ENCODE measurements around the gene FOXM1. TPM values are rescaled to one million over a fixed set of nuclear protein-coding genes. Genes with fewer than 3 reads are reported as not detected.

The FOXM1 gene
- total RNA-seq, 1 experiment from 2014 or later: 118 TPM

DNA sequence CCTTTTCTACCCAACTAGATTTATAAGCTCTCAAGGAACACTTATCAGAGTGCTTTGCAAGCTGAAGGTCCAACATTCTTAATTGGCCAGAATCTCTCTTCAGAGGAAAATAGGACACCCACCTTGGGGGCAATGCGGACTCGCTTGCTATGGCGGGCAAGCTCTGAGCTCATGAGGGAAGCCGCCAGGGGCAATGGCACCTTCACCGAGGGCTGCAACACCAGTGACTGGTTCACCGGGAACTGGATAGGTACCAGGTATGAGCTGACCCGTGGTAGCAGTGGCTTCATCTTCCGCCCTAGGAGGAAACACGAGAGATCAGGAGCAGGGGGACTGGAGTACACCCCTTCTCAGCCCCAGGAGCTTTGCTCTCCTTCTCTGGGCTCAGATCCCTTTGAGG, 12.8 kb downstream of the FOXM1 start:
- Mint-ChIP-seq H3K27me3 (ENCODE audit: low read depth) (no peaks in the 10 kb centered on the region), H3K9me3 (no peaks in the 10 kb centered on the region), H3K27ac (no peak overlapping the region), H3K36me3 (peaks cover 83% of the 10 kb centered on the region), H3K4me1 (no peaks in the 10 kb centered on the region), H3K4me3 (no peak overlapping the region)
- DNase-seq (ENCODE audit: low spot score): no peak
- ChIA-PET POLR2A (interaction anchor here (0.6 kb wide), 1 partner anchor 45 kb away, joined by 4 read pairs; no protein-coding TSS in a partner anchor), CTCF (interaction anchor here (1.6 kb wide), 1 partner anchor 10 kb away, joined by 10 read pairs; no protein-coding TSS in a partner anchor)
- TF ChIP-seq OVOL2 (CRISPR knock-in tag; IDR thresholded peaks at IDR 0.05; ENCODE audit: borderline replicate concordance) (no peak), ZNF138 (CRISPR knock-in tag; conservative IDR thresholded peaks at IDR 0.05) (no peak), SOX15 (CRISPR knock-in tag; IDR thresholded peaks at IDR 0.05) (no peak), MYBL2 (CRISPR knock-in tag; IDR thresholded peaks at IDR 0.05) (no peak), NR2C2 (CRISPR knock-in tag; IDR thresholded peaks at IDR 0.05) (no peak), ZBTB21 (CRISPR knock-in tag; IDR thresholded peaks at IDR 0.05; ENCODE audit: borderline replicate concordance) (no peak), ZNF121 (CRISPR knock-in tag; IDR thresholded peaks at IDR 0.05) (no peak), NR1H2 (CRISPR knock-in tag; IDR thresholded peaks at IDR 0.05) (no peak), FOXJ3 (CRISPR knock-in tag; IDR thresholded peaks at IDR 0.05; ENCODE audit: borderline replicate concordance) (no peak)
- TF ChIP-seq, protein P1, sequence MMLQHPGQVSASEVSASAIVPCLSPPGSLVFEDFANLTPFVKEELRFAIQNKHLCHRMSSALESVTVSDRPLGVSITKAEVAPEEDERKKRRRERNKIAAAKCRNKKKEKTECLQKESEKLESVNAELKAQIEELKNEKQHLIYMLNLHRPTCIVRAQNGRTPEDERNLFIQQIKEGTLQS (CRISPR knock-in tag; conservative IDR thresholded peaks at IDR 0.05): no peak
- TF ChIP-seq, protein P2, sequence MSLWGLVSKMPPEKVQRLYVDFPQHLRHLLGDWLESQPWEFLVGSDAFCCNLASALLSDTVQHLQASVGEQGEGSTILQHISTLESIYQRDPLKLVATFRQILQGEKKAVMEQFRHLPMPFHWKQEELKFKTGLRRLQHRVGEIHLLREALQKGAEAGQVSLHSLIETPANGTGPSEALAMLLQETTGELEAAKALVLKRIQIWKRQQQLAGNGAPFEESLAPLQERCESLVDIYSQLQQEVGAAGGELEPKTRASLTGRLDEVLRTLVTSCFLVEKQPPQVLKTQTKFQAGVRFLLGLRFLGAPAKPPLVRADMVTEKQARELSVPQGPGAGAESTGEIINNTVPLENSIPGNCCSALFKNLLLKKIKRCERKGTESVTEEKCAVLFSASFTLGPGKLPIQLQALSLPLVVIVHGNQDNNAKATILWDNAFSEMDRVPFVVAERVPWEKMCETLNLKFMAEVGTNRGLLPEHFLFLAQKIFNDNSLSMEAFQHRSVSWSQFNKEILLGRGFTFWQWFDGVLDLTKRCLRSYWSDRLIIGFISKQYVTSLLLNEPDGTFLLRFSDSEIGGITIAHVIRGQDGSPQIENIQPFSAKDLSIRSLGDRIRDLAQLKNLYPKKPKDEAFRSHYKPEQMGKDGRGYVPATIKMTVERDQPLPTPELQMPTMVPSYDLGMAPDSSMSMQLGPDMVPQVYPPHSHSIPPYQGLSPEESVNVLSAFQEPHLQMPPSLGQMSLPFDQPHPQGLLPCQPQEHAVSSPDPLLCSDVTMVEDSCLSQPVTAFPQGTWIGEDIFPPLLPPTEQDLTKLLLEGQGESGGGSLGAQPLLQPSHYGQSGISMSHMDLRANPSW (CRISPR knock-in tag; conservative IDR thresholded peaks at IDR 0.05; ENCODE audit: low read depth): no peak
- TF ChIP-seq, protein P3, sequence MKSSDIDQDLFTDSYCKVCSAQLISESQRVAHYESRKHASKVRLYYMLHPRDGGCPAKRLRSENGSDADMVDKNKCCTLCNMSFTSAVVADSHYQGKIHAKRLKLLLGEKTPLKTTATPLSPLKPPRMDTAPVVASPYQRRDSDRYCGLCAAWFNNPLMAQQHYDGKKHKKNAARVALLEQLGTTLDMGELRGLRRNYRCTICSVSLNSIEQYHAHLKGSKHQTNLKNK (CRISPR knock-in tag; IDR thresholded peaks at IDR 0.05): no peak
- TF ChIP-seq, protein P4, sequence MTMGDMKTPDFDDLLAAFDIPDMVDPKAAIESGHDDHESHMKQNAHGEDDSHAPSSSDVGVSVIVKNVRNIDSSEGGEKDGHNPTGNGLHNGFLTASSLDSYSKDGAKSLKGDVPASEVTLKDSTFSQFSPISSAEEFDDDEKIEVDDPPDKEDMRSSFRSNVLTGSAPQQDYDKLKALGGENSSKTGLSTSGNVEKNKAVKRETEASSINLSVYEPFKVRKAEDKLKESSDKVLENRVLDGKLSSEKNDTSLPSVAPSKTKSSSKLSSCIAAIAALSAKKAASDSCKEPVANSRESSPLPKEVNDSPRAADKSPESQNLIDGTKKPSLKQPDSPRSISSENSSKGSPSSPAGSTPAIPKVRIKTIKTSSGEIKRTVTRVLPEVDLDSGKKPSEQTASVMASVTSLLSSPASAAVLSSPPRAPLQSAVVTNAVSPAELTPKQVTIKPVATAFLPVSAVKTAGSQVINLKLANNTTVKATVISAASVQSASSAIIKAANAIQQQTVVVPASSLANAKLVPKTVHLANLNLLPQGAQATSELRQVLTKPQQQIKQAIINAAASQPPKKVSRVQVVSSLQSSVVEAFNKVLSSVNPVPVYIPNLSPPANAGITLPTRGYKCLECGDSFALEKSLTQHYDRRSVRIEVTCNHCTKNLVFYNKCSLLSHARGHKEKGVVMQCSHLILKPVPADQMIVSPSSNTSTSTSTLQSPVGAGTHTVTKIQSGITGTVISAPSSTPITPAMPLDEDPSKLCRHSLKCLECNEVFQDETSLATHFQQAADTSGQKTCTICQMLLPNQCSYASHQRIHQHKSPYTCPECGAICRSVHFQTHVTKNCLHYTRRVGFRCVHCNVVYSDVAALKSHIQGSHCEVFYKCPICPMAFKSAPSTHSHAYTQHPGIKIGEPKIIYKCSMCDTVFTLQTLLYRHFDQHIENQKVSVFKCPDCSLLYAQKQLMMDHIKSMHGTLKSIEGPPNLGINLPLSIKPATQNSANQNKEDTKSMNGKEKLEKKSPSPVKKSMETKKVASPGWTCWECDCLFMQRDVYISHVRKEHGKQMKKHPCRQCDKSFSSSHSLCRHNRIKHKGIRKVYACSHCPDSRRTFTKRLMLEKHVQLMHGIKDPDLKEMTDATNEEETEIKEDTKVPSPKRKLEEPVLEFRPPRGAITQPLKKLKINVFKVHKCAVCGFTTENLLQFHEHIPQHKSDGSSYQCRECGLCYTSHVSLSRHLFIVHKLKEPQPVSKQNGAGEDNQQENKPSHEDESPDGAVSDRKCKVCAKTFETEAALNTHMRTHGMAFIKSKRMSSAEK (CRISPR knock-in tag; IDR thresholded peaks at IDR 0.05; ENCODE audit: borderline replicate concordance): no peak
- TF ChIP-seq, protein P5, sequence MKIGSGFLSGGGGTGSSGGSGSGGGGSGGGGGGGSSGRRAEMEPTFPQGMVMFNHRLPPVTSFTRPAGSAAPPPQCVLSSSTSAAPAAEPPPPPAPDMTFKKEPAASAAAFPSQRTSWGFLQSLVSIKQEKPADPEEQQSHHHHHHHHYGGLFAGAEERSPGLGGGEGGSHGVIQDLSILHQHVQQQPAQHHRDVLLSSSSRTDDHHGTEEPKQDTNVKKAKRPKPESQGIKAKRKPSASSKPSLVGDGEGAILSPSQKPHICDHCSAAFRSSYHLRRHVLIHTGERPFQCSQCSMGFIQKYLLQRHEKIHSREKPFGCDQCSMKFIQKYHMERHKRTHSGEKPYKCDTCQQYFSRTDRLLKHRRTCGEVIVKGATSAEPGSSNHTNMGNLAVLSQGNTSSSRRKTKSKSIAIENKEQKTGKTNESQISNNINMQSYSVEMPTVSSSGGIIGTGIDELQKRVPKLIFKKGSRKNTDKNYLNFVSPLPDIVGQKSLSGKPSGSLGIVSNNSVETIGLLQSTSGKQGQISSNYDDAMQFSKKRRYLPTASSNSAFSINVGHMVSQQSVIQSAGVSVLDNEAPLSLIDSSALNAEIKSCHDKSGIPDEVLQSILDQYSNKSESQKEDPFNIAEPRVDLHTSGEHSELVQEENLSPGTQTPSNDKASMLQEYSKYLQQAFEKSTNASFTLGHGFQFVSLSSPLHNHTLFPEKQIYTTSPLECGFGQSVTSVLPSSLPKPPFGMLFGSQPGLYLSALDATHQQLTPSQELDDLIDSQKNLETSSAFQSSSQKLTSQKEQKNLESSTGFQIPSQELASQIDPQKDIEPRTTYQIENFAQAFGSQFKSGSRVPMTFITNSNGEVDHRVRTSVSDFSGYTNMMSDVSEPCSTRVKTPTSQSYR (CRISPR knock-in tag; IDR thresholded peaks at IDR 0.05): no peak
- TF ChIP-seq, protein P6, sequence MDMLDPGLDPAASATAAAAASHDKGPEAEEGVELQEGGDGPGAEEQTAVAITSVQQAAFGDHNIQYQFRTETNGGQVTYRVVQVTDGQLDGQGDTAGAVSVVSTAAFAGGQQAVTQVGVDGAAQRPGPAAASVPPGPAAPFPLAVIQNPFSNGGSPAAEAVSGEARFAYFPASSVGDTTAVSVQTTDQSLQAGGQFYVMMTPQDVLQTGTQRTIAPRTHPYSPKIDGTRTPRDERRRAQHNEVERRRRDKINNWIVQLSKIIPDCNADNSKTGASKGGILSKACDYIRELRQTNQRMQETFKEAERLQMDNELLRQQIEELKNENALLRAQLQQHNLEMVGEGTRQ (CRISPR knock-in tag; IDR thresholded peaks at IDR 0.05): no peak
- TF ChIP-seq, protein P7, sequence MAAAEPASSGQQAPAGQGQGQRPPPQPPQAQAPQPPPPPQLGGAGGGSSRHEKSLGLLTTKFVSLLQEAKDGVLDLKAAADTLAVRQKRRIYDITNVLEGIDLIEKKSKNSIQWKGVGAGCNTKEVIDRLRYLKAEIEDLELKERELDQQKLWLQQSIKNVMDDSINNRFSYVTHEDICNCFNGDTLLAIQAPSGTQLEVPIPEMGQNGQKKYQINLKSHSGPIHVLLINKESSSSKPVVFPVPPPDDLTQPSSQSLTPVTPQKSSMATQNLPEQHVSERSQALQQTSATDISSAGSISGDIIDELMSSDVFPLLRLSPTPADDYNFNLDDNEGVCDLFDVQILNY (CRISPR knock-in tag; IDR thresholded peaks at IDR 0.05): no peak
- TF ChIP-seq, protein P8, sequence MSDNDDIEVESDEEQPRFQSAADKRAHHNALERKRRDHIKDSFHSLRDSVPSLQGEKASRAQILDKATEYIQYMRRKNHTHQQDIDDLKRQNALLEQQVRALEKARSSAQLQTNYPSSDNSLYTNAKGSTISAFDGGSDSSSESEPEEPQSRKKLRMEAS (CRISPR knock-in tag; IDR thresholded peaks at IDR 0.05): no peak
- no peak for ATAC-seq
